ENCODE data around the gene PCK2.

DNA sequence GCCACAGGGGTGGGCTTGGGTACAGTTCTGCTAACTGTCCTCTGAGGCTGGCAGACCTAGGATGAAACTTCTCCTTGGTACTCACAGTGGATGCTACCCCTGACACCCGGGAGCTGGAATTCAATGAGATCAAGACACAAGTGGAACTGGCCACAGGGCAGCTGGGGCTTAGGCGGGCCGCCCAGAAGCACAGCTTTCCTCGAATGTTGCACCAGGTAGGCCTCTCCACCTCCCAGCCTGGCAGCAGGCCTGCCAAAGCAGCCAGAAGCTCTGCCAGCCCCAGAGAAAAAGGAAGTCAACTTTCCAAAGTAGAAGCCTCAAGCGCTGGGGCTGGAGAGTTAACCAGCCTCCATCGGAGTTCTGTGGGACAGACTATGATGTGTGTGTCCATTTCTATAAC is 23.1 kb downstream of the PCK2 start:
- TF ChIP-seq, protein P1, sequence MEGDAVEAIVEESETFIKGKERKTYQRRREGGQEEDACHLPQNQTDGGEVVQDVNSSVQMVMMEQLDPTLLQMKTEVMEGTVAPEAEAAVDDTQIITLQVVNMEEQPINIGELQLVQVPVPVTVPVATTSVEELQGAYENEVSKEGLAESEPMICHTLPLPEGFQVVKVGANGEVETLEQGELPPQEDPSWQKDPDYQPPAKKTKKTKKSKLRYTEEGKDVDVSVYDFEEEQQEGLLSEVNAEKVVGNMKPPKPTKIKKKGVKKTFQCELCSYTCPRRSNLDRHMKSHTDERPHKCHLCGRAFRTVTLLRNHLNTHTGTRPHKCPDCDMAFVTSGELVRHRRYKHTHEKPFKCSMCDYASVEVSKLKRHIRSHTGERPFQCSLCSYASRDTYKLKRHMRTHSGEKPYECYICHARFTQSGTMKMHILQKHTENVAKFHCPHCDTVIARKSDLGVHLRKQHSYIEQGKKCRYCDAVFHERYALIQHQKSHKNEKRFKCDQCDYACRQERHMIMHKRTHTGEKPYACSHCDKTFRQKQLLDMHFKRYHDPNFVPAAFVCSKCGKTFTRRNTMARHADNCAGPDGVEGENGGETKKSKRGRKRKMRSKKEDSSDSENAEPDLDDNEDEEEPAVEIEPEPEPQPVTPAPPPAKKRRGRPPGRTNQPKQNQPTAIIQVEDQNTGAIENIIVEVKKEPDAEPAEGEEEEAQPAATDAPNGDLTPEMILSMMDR (IDR thresholded peaks at IDR 0.05) = no peak
- no peak for TF ChIP-seq POLR2A (IDR thresholded peaks at IDR 0.05)

All from lower leg skin (tissue), 3 donors.